Activated CD4-positive, alpha-beta memory T cell treated with anti-CD3 and anti-CD28 coated beads, Interleukin-2, amount 10 ng/mL, durations not matched to agents 7 days and 5 days (primary cell): ENCODE results near the gene TNIP1. TPM values are rescaled to one million over a fixed set of nuclear protein-coding genes. Genes with fewer than 3 reads are reported as not detected.

Source experiments
- CTCF ChIA-PET: fragments of 350-600 bp; sonication (Branson Sonifier 250); formaldehyde crosslinking; loops from one replicate; lab custom pipeline; 2021; ENCODE audit warnings: antibody characterized with exemption, inconsistent platforms; lab: Charles Lee
- POLR2A ChIA-PET: fragments of 350-600 bp; sonication (Branson Sonifier 250); formaldehyde crosslinking; loops from one replicate; lab custom pipeline; 2021; ENCODE audit warnings: antibody characterized with exemption; lab: Charles Lee
- DNase-seq: peaks from one replicate; pipeline ENCODE4 v3.0.0-alpha.2; 2020
- H3K27ac Mint-ChIP-seq: one replicate; pipeline ENCODE4 v1.8.0; 2021; ENCODE audit warnings: mild to moderate bottlenecking, mixed read lengths
- H3K27me3 Mint-ChIP-seq: one replicate; pipeline ENCODE4 v1.8.0; 2021; ENCODE audit warnings: mixed read lengths
- H3K36me3 Mint-ChIP-seq: one replicate; pipeline ENCODE4 v1.8.0; 2021; ENCODE audit warnings: low read depth, mixed read lengths
- H3K4me1 Mint-ChIP-seq: one replicate; pipeline ENCODE4 v1.8.0; 2021; ENCODE audit warnings: mixed read lengths
- H3K4me3 Mint-ChIP-seq: one replicate; pipeline ENCODE4 v1.8.0; 2021; ENCODE audit warnings: mild to moderate bottlenecking, mixed read lengths
- H3K9me3 Mint-ChIP-seq: one replicate; pipeline ENCODE4 v1.8.0; 2021; ENCODE audit warnings: mixed read lengths
- total RNA-seq, 2 experiments: library from RNA; stranded (reverse); gene quantifications; one replicate each; pipeline ENCODE4 v1.2.3, GENCODE V29; 2021

Gene TNIP1
- total RNA-seq, 2 experiments from 2014 or later, result 188 to 201 TPM

DNA sequence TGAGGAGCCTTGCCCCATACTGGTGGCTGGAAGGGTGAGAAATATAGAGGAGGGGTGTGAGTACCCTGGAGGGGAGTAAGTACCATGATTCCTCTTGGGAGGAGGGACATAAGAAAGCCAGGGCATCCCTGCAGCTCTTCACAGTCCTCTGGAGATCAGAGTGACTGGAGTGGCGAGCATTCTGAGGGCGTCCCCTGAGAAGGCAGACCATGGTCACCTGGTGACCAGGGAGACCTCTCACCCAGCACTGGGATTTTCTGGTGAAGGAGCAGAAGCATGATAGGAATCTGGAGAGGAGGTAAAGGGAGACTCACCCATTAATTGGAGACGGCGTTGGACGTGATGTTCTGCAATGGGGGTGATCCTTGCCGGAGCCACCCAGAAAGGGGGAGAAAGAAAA is 88.1 kb downstream of the TNIP1 start:
- H3K4me1 Mint-ChIP-seq, result no peaks in the 10 kb centered on the region
- CTCF ChIA-PET, result no interaction called here
- no peak overlapping the region for H3K4me3 Mint-ChIP-seq
- POLR2A ChIA-PET, result no interaction called here
- peaks cover 5% of the 10 kb centered on the region for H3K9me3 Mint-ChIP-seq
- no peaks in the 10 kb centered on the region for H3K27me3 Mint-ChIP-seq
- DNase-seq, result no peak
- no peaks in the 10 kb centered on the region for H3K36me3 Mint-ChIP-seq
- H3K27ac Mint-ChIP-seq, result no peak overlapping the region

DNA sequence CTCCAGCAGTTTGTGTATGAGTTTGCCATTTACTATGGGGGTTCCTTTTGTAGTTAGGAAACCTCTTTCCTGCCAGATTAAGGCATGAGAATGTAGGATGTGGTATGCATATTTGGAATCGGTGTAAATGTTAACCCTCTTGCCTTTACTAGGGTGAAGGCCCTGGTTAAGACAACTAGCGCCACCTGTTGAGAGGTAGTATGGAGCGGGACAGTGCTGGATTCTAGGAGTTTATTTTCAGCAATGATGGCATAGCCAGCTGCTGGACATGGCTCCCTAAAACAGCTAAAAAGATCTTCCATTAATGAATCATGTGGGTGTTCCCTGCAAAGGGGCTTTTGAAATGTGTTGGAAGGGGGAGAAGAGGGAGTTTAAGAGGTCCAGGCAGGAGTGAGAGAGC is 91.1 kb downstream of the TNIP1 start:
- Mint-ChIP-seq H3K4me3 (no peak overlapping the region), H3K4me1 (no peaks in the 10 kb centered on the region), H3K9me3 (peaks cover 6% of the 10 kb centered on the region), H3K27me3 (peaks cover 1% of the 10 kb centered on the region), H3K27ac (no peak overlapping the region), H3K36me3 (no peaks in the 10 kb centered on the region)
- no peak for DNase-seq
- ChIA-PET POLR2A (no interaction called here), CTCF (no interaction called here)

DNA sequence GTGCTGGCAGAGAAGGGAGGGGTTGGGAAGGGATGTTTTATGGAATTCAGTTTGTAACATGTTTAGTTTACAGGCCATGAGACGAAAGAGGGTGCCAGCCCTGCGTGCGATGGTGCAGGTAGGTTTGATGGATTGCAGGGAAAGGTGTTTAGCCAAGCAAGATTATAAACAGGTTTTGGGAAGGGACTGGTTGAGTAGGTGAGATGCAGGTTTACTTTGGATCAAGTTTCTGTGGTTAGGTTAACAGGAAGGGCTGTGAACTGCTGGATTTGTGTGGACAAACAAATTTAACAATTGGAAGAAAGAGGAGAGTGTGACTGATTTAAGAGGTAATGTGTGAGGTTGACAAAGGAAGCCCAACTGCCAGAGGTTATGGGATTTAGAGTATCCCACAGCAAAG is 93.1 kb downstream of the TNIP1 start:
- DNase-seq, result no peak
- POLR2A ChIA-PET, result no interaction called here
- H3K4me3 Mint-ChIP-seq, result no peak overlapping the region
- no peaks in the 10 kb centered on the region for H3K4me1 Mint-ChIP-seq
- H3K9me3 Mint-ChIP-seq, result peaks cover 6% of the 10 kb centered on the region
- no peak overlapping the region for H3K27ac Mint-ChIP-seq
- H3K36me3 Mint-ChIP-seq, result no peaks in the 10 kb centered on the region
- CTCF ChIA-PET, result no interaction called here
- peaks cover 1% of the 10 kb centered on the region for H3K27me3 Mint-ChIP-seq

Other genes starting within 250 kb of the TNIP1 start
- gene IRGM, start 234.5 kb downstream of the TNIP1 start, total RNA-seq, result 1 to 10 TPM in 1 of 2 experiments, under 1 TPM in 1; 0.96 to 1.2 TPM
- under 1 TPM; 0.33 to 0.43 TPM for gene ZNF300, start 176.1 kb downstream of the TNIP1 start, total RNA-seq
- gene GPX3, start 60.4 kb downstream of the TNIP1 start, total RNA-seq, result not detected
- gene ANXA6, start 76.7 kb upstream of the TNIP1 start, total RNA-seq, result 100 to 1,000 TPM; 603 to 606 TPM
- 10 to 100 TPM; 62.6 to 64.2 TPM for gene CCDC69, start 143.1 kb upstream of the TNIP1 start, total RNA-seq
- gene GM2A, start 172.2 kb upstream of the TNIP1 start, total RNA-seq, result 10 to 100 TPM; 22.4 to 24.5 TPM
- gene SLC36A3, start 222.7 kb upstream of the TNIP1 start, total RNA-seq, result not detected